Large intestine (tissue), 3 donors: ENCODE measurements around the gene PLOD1. TPM values are rescaled to one million over a fixed set of nuclear protein-coding genes. Genes with fewer than 3 reads are reported as not detected.
"Not testable (repeated sequence)": the region's sequence is repeated elsewhere in the genome, so short reads cannot be mapped to it uniquely, and the experiment has no call there.

Experiments
- DNase-seq, 2 donors: peaks; one replicate each; pipeline versions ENCODE4 v3.0.0 to v3.0.0-alpha.2; 2013
- H3K27ac ChIP-seq: one replicate; pipeline ENCODE4 v1.5.1; 2013; ENCODE audit warnings: low read length
- H3K27me3 ChIP-seq: 2 replicates; pipeline ENCODE4 v1.6.1; 2013; ENCODE audit warnings: low read length; ENCODE audit not compliant: control insufficient read depth, insufficient read depth
- H3K36me3 ChIP-seq: 2 replicates; pipeline ENCODE4 v1.6.1; 2013; ENCODE audit warnings: low read length; ENCODE audit not compliant: control insufficient read depth, insufficient read depth
- H3K4me1 ChIP-seq: one replicate; pipeline ENCODE4 v1.6.1; 2013; ENCODE audit warnings: low read length; ENCODE audit not compliant: control insufficient read depth, insufficient read depth
- H3K4me3 ChIP-seq: one replicate; pipeline ENCODE4 v1.5.1; 2013; ENCODE audit warnings: low read length
- H3K9me3 ChIP-seq: one replicate; pipeline ENCODE4 v1.6.1; 2013; ENCODE audit warnings: mild to moderate bottlenecking, low read depth, low read length, moderate library complexity; ENCODE audit not compliant: control insufficient read depth
- WGBS: methylation state at CpG from one replicate; pipeline ENCODE4 v1.1.5; 2013; ENCODE audit warnings: low lambda C conversion rate; ENCODE audit not compliant: insufficient coverage; 5-methylcytosine and 5-hydroxymethylcytosine counted together
- polyA plus RNA-seq: library from polyadenylated mRNA; unstranded; fragments of 120-200 nt; gene quantifications from one replicate; pipeline ENCODE4 v1.2.1, GENCODE V29; 2013

Gene PLOD1
- polyA plus RNA-seq, 1 donor: 69.0 TPM

GRCh38 chr1:11912000-11912399 is 22.5 kb upstream of the PLOD1 start:
- H3K4me1 ChIP-seq: peaks cover 6% of the 10 kb centered on the region
- no CpG with 5 or more reads among the region's 7 CpGs for WGBS
- no peaks in the 10 kb centered on the region for H3K36me3 ChIP-seq
- no peak for DNase-seq
- no peaks in the 10 kb centered on the region for H3K27me3 ChIP-seq
- H3K4me3 ChIP-seq: no peak overlapping the region
- no peaks in the 10 kb centered on the region for H3K9me3 ChIP-seq
- H3K27ac ChIP-seq: no peak overlapping the region

- H3K27ac ChIP-seq, H3K4me1 ChIP-seq, DNase-seq, H3K27me3 ChIP-seq, H3K4me3 ChIP-seq, H3K9me3 ChIP-seq, H3K36me3 ChIP-seq: not testable (repeated sequence)
- WGBS: 61% methylated on average over 3 of the region's 21 CpGs
Measured at GRCh38 chr1:11912482-11913216, 21.9 kb upstream of the PLOD1 start.

GRCh38 chr1:11913291-11913690 is 21.2 kb upstream of the PLOD1 start:
- Histone ChIP-seq H3K36me3 (peaks cover 3% of the 10 kb centered on the region), H3K9me3 (no peaks in the 10 kb centered on the region), H3K4me1 (peaks cover 6% of the 10 kb centered on the region), H3K27me3 (no peaks in the 10 kb centered on the region), H3K4me3 (no peak overlapping the region), H3K27ac (no peak overlapping the region)
- DNase-seq: no peak
- WGBS: no CpG with 5 or more reads among the region's 11 CpGs

GRCh38 chr1:11914024-11914423 is 20.5 kb upstream of the PLOD1 start:
- Histone ChIP-seq H3K27me3 (no peaks in the 10 kb centered on the region), H3K36me3 (peaks cover 9% of the 10 kb centered on the region), H3K4me3 (no peak overlapping the region), H3K27ac (no peak overlapping the region), H3K4me1 (peaks cover 4% of the 10 kb centered on the region), H3K9me3 (no peaks in the 10 kb centered on the region)
- 100% methylated on average over 1 of the region's 1 CpG for WGBS
- DNase-seq: no peak

GRCh38 chr1:11918799-11919519 is 15.6 kb upstream of the PLOD1 start:
- DNase-seq: no peak
- Histone ChIP-seq H3K27ac (no peak overlapping the region), H3K27me3 (no peaks in the 10 kb centered on the region), H3K9me3 (no peaks in the 10 kb centered on the region), H3K4me1 (peaks cover 12% of the 10 kb centered on the region), H3K4me3 (no peak overlapping the region), H3K36me3 (peaks cover 53% of the 10 kb centered on the region)
- no CpG with 5 or more reads among the region's 14 CpGs for WGBS

GRCh38 chr1:11919621-11920020 is 14.9 kb upstream of the PLOD1 start:
- DNase-seq: no peak
- Histone ChIP-seq H3K4me1 (peaks cover 12% of the 10 kb centered on the region), H3K27me3 (no peaks in the 10 kb centered on the region), H3K27ac (no peak overlapping the region), H3K4me3 (no peak overlapping the region), H3K9me3 (no peaks in the 10 kb centered on the region), H3K36me3 (peaks cover 53% of the 10 kb centered on the region)
- no CpG with 5 or more reads among the region's 11 CpGs for WGBS

GRCh38 chr1:11920239-11920903 is 14.1 kb upstream of the PLOD1 start:
- DNase-seq: no peak
- peaks cover 53% of the 10 kb centered on the region for H3K36me3 ChIP-seq
- no peak overlapping the region for H3K4me3 ChIP-seq
- no CpG with 5 or more reads among the region's 12 CpGs for WGBS
- no peak overlapping the region for H3K27ac ChIP-seq
- no peaks in the 10 kb centered on the region for H3K27me3 ChIP-seq
- no peaks in the 10 kb centered on the region for H3K9me3 ChIP-seq
- peaks cover 12% of the 10 kb centered on the region for H3K4me1 ChIP-seq

- no CpG with 5 or more reads among the region's 9 CpGs for WGBS
- Histone ChIP-seq H3K27me3 (no peaks in the 10 kb centered on the region), H3K27ac (no peak overlapping the region), H3K4me1 (peaks cover 12% of the 10 kb centered on the region), H3K4me3 (no peak overlapping the region), H3K36me3 (peaks cover 53% of the 10 kb centered on the region), H3K9me3 (no peaks in the 10 kb centered on the region)
- DNase-seq: no peak
Measured at GRCh38 chr1:11921022-11921421, 13.5 kb upstream of the PLOD1 start.

- Histone ChIP-seq H3K9me3 (peaks cover 2% of the 10 kb centered on the region), H3K27me3 (no peaks in the 10 kb centered on the region), H3K27ac (no peak overlapping the region), H3K4me3 (peak overlapping the region; percentile 62), H3K36me3 (peaks cover 49% of the 10 kb centered on the region), H3K4me1 (peaks cover 25% of the 10 kb centered on the region)
- WGBS: no CpG with 5 or more reads among the region's 24 CpGs
- no peak for DNase-seq
Measured at GRCh38 chr1:11923069-11923826, 11.3 kb upstream of the PLOD1 start.

GRCh38 chr1:11923827-11924113 is 10.7 kb upstream of the PLOD1 start:
- Histone ChIP-seq H3K27ac (no peak overlapping the region), H3K27me3 (no peaks in the 10 kb centered on the region), H3K36me3 (peaks cover 46% of the 10 kb centered on the region), H3K9me3 (peaks cover 2% of the 10 kb centered on the region), H3K4me1 (peaks cover 25% of the 10 kb centered on the region), H3K4me3 (peak overlapping the region; percentile 62)
- no CpG with 5 or more reads among the region's 5 CpGs for WGBS
- DNase-seq: no peak
